NCI-H748 (cell line): ENCODE measurements around the gene PERCC1.

Source experiments
- DNase-seq: peaks from one replicate; lab custom pipeline; 2025; ENCODE audit not compliant: unreplicated experiment; lab: John Stamatoyannopoulos, UW

The PERCC1 gene

GRCh38 chr16:1448536-1449116 is 17.7 kb downstream of the PERCC1 start:
- no peak for DNase-seq

DNA sequence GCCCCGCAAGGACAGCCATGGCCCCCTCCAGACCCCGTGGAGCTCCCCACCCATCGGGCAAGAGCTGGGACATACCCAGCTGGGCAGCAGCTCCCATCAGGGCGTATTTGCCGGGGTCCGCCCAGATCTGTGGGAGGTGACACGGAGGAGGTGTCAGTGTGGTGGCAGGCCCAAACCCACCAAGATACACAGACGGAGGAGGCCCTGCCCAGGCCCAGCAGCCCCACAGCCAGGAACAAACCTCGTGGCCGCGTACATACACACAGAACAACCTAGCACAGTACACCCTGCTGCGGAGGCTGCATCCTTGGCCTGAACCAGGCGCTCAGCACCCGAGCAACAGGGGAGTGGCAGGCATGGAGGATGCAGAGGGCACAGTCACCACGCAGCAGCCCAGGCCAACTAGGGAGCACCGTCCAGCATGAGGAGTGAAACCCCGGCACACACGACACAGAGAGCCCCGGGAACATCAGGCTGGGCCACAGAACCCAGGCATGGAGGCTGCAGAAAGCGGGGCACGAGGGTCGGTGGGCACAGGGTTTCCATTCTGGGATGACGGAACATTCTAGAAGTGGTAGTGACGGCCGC is 18.4 kb downstream of the PERCC1 start:
- DNase-seq, result no peak

GRCh38 chr16:1450218-1450617 is 19.3 kb downstream of the PERCC1 start:
- no peak for DNase-seq

DNA sequence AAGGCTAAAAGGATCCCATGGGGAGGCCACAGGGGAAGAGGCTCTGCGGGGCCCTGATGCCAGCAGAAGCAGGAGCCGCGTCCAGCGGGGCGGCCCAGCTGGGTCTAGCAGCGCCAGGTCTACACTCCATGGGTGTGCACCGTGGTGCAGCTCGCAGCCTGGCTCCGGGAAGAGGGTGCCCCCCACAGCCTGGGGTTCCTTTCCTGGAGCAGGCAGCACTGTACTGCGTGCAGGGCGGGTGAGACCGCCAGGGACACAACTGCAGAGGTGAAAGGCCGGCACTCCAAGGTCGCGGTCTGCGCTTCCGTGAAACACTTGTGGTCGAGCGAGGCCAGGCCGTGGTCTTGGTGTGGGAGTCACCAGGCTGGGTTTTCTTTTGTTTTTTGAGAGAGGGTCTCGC is 20.0 kb downstream of the PERCC1 start:
- DNase-seq, result no peak

- DNase-seq, result no peak
These were observed 21.0 kb downstream of the PERCC1 start for GRCh38 chr16:1451702-1452392.

GRCh38 chr16:1452530-1452929 is 21.7 kb downstream of the PERCC1 start:
- no peak for DNase-seq

DNA sequence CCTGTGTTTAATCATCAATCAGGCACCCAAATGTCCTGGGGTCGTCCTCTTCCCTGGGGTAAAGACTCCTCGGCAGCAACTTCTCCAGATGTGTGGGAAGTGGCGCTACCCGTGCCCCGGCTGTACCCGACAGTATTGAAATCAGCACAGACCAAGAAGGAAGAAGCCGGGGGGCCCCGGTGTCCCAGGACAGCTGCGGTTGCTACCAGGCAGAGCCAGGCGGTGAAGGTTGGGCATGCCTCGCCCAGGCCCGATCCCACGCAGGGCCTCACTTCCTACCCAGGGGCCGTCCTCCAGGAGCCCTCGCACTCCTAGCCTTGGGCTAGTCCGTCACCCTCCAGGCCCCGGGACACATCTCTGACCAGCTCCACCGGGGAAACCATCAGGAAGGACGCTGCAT is 22.4 kb downstream of the PERCC1 start:
- no peak for DNase-seq

- DNase-seq, result no peak
These were observed 23.7 kb downstream of the PERCC1 start for GRCh38 chr16:1454561-1454960.

GRCh38 chr16:1455190-1456171 is 24.6 kb downstream of the PERCC1 start:
- no peak for DNase-seq

DNA sequence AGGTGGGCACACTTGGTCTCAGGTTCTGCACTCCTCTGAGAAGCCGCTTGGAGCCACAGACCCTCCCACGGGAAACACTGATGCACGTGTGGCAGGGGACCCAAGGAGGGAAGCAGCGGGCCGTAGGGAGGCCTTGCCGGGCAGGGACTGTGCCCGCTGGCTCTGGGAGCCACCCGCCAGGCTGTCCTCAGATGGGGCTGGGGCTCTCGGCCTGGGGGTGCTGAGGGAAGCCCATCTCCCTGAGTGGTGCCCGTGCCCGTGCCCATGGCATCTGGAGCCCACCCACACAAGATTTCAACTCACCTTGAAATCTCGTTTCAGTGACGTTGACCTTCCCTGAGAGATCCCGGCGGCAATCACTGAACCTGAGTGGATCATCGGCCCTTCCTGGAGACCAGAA is 26.1 kb downstream of the PERCC1 start:
- DNase-seq, result no peak

GRCh38 chr16:1457489-1458245 is 26.8 kb downstream of the PERCC1 start:
- DNase-seq, result no peak

- DNase-seq, result no peak
These were observed 27.6 kb downstream of the PERCC1 start for GRCh38 chr16:1458336-1458976.

DNA sequence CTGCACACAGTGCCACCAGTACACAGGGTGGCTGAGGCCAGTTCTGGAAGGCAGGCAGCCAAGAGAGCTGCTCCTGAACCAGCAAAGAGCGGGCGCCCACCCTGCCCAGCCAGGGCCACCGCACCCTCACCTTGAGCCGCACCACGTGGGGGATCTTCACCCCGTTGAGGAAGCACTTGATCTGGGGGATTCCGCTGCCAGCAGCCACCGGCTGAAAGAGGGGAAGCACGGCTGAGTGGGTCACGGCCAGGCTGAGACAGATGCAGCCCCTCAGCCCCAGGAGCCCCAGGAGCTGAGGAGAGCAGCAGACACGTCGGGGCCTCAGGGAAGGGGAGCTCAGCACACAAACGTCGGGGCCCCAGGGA is 28.1 kb downstream of the PERCC1 start:
- no peak for DNase-seq

GRCh38 chr16:1459967-1460366 is 29.1 kb downstream of the PERCC1 start:
- DNase-seq, result no peak

DNA sequence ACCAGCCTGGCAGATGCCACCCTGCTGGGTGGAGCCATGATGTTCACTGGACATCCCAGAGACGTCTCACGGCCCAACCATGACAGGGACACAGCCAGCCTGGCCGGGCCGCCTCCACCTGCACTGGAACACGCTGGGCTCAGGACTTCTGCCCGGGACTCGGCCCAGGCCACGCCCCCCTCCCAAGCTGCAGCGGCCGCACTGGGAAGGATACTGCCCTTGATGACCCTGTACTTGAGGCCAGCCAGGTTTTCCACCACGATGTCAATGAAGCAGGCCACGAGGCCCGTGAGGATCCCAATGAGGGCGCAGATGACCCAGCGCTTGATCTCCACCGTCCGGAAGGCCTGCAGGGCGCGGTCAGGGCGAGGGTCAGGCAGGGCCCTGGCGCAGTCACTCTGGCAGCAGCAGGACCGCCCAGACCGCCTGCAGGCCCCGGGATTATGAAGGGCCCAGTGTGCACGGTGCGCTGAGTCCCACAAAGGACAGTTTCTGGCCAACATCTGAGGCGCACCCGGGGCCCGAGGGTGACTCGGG is 29.8 kb downstream of the PERCC1 start:
- DNase-seq, result no peak

DNA sequence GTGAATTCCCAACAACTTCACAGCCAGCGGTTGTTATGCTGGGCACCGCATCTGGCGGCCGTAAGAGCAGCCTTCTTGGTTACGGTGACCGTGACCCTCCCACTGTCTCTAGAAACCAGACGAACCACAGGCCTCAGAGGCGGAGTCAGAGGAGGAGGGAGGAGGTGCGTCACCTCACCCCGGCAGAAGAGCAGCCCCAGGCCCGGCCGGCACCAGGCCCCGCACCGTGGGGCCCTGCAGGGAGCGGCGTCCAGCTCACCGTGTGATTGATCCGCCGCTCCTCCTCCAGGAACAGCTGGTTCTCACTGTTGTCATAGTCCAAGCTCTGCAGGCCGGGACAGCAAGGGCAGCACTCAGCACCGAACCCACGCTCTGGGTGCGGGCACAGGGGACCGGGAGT is 30.3 kb downstream of the PERCC1 start:
- no peak for DNase-seq

DNA sequence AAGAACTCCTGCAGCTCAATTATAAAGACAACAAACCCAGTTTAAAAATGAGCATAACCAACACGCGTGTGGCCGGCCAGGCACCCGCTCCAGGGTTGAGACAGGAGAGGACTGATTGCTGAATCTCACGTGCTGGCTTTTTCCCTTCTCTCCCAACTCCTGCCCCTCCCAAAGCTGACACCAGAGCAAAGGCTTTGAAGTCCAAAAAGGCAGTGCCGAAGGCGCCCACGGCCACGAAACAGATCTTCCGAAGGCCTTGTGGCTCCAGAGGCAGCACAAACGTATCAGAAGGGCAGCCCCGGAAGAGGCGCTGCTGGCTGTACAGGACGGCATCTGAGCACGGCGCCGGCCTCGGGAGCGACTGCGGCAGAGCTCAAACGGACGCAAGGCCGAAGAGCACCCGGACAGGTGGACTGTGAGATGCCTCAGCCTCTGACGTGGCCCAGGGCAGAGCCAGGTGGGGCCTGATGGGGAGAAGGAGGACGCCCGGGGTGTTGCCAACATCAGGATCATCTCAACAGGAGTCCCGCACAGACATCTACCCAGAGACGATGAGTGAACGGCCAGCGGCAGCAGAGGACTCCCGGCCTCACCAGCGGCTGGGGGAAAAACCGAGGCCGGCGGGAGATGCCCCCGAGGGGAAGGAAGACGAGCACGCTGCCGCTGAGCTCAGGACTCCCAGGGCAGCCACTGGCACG is 33.5 kb downstream of the PERCC1 start:
- DNase-seq, result no peak

DNA sequence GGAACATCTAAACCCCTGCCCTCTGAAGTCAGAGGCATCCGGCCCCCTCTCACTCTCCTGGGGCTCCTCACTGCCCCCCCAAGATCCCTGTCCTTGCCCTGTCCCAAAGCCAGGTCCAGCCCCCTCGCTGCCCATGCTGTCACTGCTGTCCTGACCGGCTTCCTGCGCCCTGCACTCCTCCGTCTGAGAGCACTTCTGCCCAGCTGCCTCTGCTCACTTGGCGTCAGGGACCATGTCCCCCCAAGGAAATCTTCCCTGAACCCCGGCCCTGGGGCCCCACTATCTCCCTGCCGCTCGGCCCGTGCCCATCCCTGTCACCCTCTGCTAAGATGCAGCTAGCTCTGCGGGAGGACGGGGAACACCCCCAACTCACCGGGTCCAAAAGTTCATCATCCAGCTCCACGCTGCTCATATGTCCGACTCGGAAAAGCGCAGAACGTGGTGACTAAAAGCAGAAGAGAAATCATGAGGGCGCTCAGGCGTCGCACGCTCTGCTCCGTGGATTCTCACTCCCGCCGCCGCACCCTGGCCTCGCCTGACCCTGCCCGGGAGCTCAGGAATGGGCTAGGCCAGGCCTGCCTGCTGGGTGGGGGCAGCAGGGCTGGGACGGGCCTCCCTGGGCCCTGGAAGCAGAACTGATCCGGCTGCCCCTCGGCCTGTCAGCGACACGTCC is 34.2 kb downstream of the PERCC1 start:
- no peak for DNase-seq

DNA sequence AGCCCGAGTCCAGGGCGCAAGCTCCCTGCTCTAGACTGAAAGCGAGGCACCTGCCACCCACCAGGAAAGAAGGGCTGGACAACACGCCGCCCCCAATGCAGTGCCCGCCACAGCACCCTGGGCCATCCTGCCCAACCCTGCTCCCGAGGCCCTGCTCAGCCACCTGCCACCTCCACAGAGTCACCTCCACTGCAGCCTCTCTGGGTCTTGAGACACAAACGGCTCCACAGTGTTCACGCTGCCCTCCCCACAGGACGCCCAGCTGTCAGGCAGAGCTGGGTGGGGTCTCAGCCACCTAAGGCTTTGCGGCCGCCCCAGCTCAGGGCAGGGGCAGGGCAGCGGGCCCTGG is 34.7 kb downstream of the PERCC1 start:
- no peak for DNase-seq
